K562 (cell line): ENCODE data around the gene CELF4. TPM values are rescaled to one million over a fixed set of nuclear protein-coding genes. Genes with fewer than 3 reads are reported as not detected.

Source experiments
- ATAC-seq: fragments of 200-7000 bp; cut with Tn5 transposase; 3 replicates; pipeline ENCODE4 v1.9.1; 2020; ENCODE audit warnings: moderate library complexity
- BruUV-seq: library from RNA; stranded (reverse); fragments of 400-500 nt; replicated peaks from 2 replicates; lab custom pipeline; 2021; lab: Mats Ljungman, UMichigan
- CTCF ChIA-PET: fragments of 300-600 bp; formaldehyde crosslinking; extraction: SDS; loops from one replicate; lab custom pipeline; 2021; ENCODE audit warnings: low intra/inter-chr PET ratio; lab: Yijun Ruan, JAX
- POLR2A ChIA-PET: fragments of 300-600, 350-650 bp; sonication (Branson Sonifier 250); formaldehyde crosslinking; extraction: SDS; loops from one replicate; lab custom pipeline; 2021; ENCODE audit warnings: antibody characterized with exemption, inconsistent platforms; lab: Yijun Ruan, JAX
- DNase-seq, 4 experiments: peaks; one replicate each; pipeline versions ENCODE4 v3.0.0 to v3.0.0-alpha.2; 2011 to 2018; ENCODE audit warnings: low spot score in 3 of 4, mixed read lengths in 3 of 4; ENCODE audit errors: extremely low read depth in 1 of 4
- FAIRE-seq: peaks from 2 replicates; lab custom pipeline; 2011; peaks lifted over from hg19 to GRCh38; lab: Jason Lieb, UNC
- H2AFZ ChIP-seq: 2 replicates; pipeline ENCODE4 v1.6.0; 2011; ENCODE audit warnings: low read depth, low read length, control low read depth, inconsistent platforms
- H3K27ac ChIP-seq: fragments of 200-600 bp; 3 replicates; pipeline ENCODE4 v1.8.0; 2011; ENCODE audit warnings: low read depth, mild to moderate bottlenecking, control low read depth, inconsistent platforms, low read length, moderate library complexity, mixed read lengths; ENCODE audit errors: extremely low read depth
- H3K27me3 ChIP-seq, 2 experiments: fragments of 300-600 bp in 1 of 2; 2 replicates in 1 of 2; 3 replicates in 1 of 2; pipeline versions ENCODE4 v1.6.0 to v1.8.0; 2011; ENCODE audit warnings: inconsistent platforms in 2 of 2, low read length in 2 of 2, mild to moderate bottlenecking in 1 of 2, mixed read lengths in 1 of 2, moderate library complexity in 1 of 2; ENCODE audit not compliant: control insufficient read depth in 2 of 2, insufficient read depth in 2 of 2
- H3K36me3 ChIP-seq: fragments of 300-600 bp; 3 replicates; pipeline ENCODE4 v1.8.0; 2011; ENCODE audit warnings: mild to moderate bottlenecking, low read length, inconsistent platforms; ENCODE audit not compliant: control insufficient read depth, insufficient read depth
- H3K4me1 ChIP-seq, 2 experiments: fragments of 200-600 bp in 1 of 2; replicated peaks in 1 of 2; 2 replicates in 1 of 2; 3 replicates in 1 of 2; pipeline versions ENCODE4 v1.5.1 to v1.8.0; 2011; ENCODE audit warnings: inconsistent platforms in 2 of 2, low read length in 2 of 2, mild to moderate bottlenecking in 1 of 2, mixed read lengths in 1 of 2, moderate library complexity in 1 of 2; ENCODE audit not compliant: control insufficient read depth in 2 of 2, insufficient read depth in 2 of 2
- H3K4me2 ChIP-seq: 2 replicates; pipeline ENCODE4 v1.6.1; 2011; ENCODE audit warnings: low read length, control low read depth, inconsistent platforms, mixed read lengths; ENCODE audit not compliant: insufficient read depth
- H3K4me3 ChIP-seq: fragments of 200-600 bp; sonication (generic), shearing (Covaris generic); 2 replicates; pipeline ENCODE4 v1.5.1; 2016; ENCODE audit warnings: control low read depth, inconsistent platforms
- H3K79me2 ChIP-seq: fragments of 200-600 bp; 3 replicates; pipeline ENCODE4 v1.8.0; 2011; ENCODE audit warnings: low read length, inconsistent platforms; ENCODE audit not compliant: control insufficient read depth, insufficient read depth
- H3K9ac ChIP-seq, 2 experiments: 2 replicates each; pipeline versions ENCODE4 v1.6.0 to v1.6.1; 2011; ENCODE audit warnings: low read depth in 2 of 2, low read length in 2 of 2, control low read depth in 1 of 2, inconsistent platforms in 1 of 2, mild to moderate bottlenecking in 1 of 2, mixed read lengths in 1 of 2; ENCODE audit not compliant: insufficient read depth in 1 of 2
- H3K9me1 ChIP-seq: one replicate; pipeline ENCODE4 v1.6.0; 2011; ENCODE audit warnings: inconsistent platforms, mild to moderate bottlenecking, low read length, moderate library complexity; ENCODE audit not compliant: control insufficient read depth, insufficient read depth
- H3K9me3 ChIP-seq: replicated peaks from 2 replicates; pipeline ENCODE4 v1.5.1; 2011; ENCODE audit warnings: low read depth, low read length, inconsistent platforms; ENCODE audit not compliant: control insufficient read depth, insufficient read depth
- H4K20me1 ChIP-seq: replicated peaks from 2 replicates; pipeline ENCODE4 v1.6.1; 2011; ENCODE audit warnings: low read length, inconsistent platforms, mixed read lengths; ENCODE audit not compliant: control insufficient read depth, insufficient read depth
- BDP1 ChIP-seq: IDR thresholded peaks from 3 replicates; pipeline ENCODE4 v1.6.1; 2011; ENCODE audit not compliant: insufficient read length, insufficient read depth
- BMI1 ChIP-seq: fragments of 150-350 bp; IDR thresholded peaks from 2 replicates; pipeline ENCODE4 v1.6.1; 2014; ENCODE audit warnings: low read length
- BRF1 ChIP-seq: IDR thresholded peaks from 3 replicates; pipeline ENCODE4 v1.6.1; 2011; ENCODE audit warnings: borderline replicate concordance, mild to moderate bottlenecking; ENCODE audit not compliant: insufficient read length; ENCODE audit errors: extremely low read depth
- CREBBP ChIP-seq: IDR thresholded peaks from one replicate; pipeline ENCODE4 v1.6.1; 2012; ENCODE audit warnings: low read depth, mild to moderate bottlenecking, control low read depth, inconsistent platforms, low read length
- ELF1 ChIP-seq: fragments of 200-800 bp; sonication (Bioruptor generic); IDR thresholded peaks from 2 replicates; pipeline ENCODE4 v1.6.1; 2016; ENCODE audit warnings: missing genetic modification characterization, missing compliant biosample characterization
- GATAD2A ChIP-seq: fragments of 450-650 bp; IDR thresholded peaks from 2 replicates; pipeline ENCODE4 v1.6.1; 2017
- GTF2F1 ChIP-seq: IDR thresholded peaks from 2 replicates; pipeline ENCODE4 v1.6.1; 2011; ENCODE audit warnings: low read depth, low read length, improper control_type of control experiment
- HCFC1 ChIP-seq: IDR thresholded peaks from 2 replicates; pipeline ENCODE4 v1.6.1; 2012; ENCODE audit warnings: low read depth, low read length, improper control_type of control experiment
- HDAC2 ChIP-seq: fragments of 450-650 bp; IDR thresholded peaks from 2 replicates; pipeline ENCODE4 v1.6.1; 2016; ENCODE audit warnings: mild to moderate bottlenecking
- IRF2 ChIP-seq: sonication (generic); formaldehyde crosslinking; IDR thresholded peaks from 2 replicates; pipeline ENCODE4 v1.8.1; 2022; ENCODE audit warnings: mild to moderate bottlenecking, missing genetic modification reagents
- KDM4B ChIP-seq, 2 experiments: fragments of 450-650 bp in 1 of 2; sonication (generic) in 1 of 2; IDR thresholded peaks; 2 replicates each; pipeline ENCODE4 v1.6.1; 2016 to 2017; ENCODE audit warnings: borderline replicate concordance in 2 of 2, antibody characterized with exemption in 1 of 2, low read depth in 1 of 2, mild to moderate bottlenecking in 1 of 2
- MEF2A ChIP-seq: IDR thresholded peaks from 2 replicates; pipeline ENCODE4 v1.6.1; 2011; ENCODE audit warnings: low read depth, mild to moderate bottlenecking, low read length, moderate library complexity; ENCODE audit not compliant: control insufficient read depth
- MTA1 ChIP-seq: fragments of 450-650 bp; IDR thresholded peaks from 2 replicates; pipeline ENCODE4 v1.6.1; 2017; ENCODE audit warnings: borderline replicate concordance
- NEUROD1 ChIP-seq: fragments of 150-350 bp; IDR thresholded peaks from 2 replicates; pipeline ENCODE4 v1.6.1; 2014; ENCODE audit warnings: borderline replicate concordance, low read length, low read depth; ENCODE audit not compliant: partially characterized antibody
- SUPT5H ChIP-seq: fragments of 450-650 bp; IDR thresholded peaks from 2 replicates; pipeline ENCODE4 v1.6.1; 2016
- ZNF589 ChIP-seq: fragments of 200-800 bp; sonication (Bioruptor generic); IDR thresholded peaks from 2 replicates; pipeline ENCODE4 v1.6.1; 2016; ENCODE audit warnings: low read depth, missing genetic modification characterization, missing compliant biosample characterization
- WGBS: fragments of 100-300 bp; shearing (Covaris generic); methylation state at CpG from one replicate; pipeline ENCODE4 v1.1.6; 2016; ENCODE audit warnings: low coverage, mixed read lengths; ENCODE audit not compliant: insufficient coverage; ENCODE audit errors: missing lambda C conversion rate; 5-methylcytosine and 5-hydroxymethylcytosine counted together
- in situ Hi-C: fragments of 300-500 bp; cut with MboI; formaldehyde crosslinking; loops from 4 replicates; pipeline ENCODE4 v1.15.0; 2018; ENCODE audit warnings: inconsistent platforms, mixed read lengths
- intact Hi-C: fragments of 100-400 bp; cut with micrococcal nuclease; formaldehyde crosslinking; loops from 2 replicates; pipeline ENCODE4 v1.14.2; 2022
- polyA plus RNA-seq, 8 experiments: library from polyadenylated mRNA; depleted of rRNA in 4 of 8; stranded (reverse) in 5 of 8; unstranded in 3 of 8; fragments of >200 nt; fragmentation: Nextera tagmentation in 2 of 8; fragmentation: Illumina TruSeq in 1 of 8; extraction: Ambion mirVana in 2 of 8; extraction: Trizol in 1 of 8; gene quantifications; 2 replicates each; pipeline versions ENCODE4 v1.2.1 to v1.2.3, GENCODE V29; 2011 to 2014; ENCODE audit warnings: inconsistent platforms in 1 of 8, missing spikeins in 1 of 8
- total RNA-seq, 7 experiments: library from RNA; depleted of rRNA in 6 of 7; stranded (reverse); fragments of >200 nt in 6 of 7; fragmentation: Illumina TruSeq in 2 of 7; extraction: Trizol in 2 of 7; gene quantifications; 2 replicates each; pipeline versions ENCODE4 v1.2.1 to v1.2.3, GENCODE V29; 2011 to 2021; ENCODE audit warnings: low replicate concordance in 1 of 7
- TF ChIP-seq, protein P1 (sequence below): sonication (generic); IDR thresholded peaks from 2 replicates; pipeline ENCODE4 v1.6.1; 2016

The CELF4 gene
- total and polyA plus RNA-seq, 9 of the 15 experiments (the other 6 are each of a cell fraction or from before 2014, with no cell fraction given), result 0.04 to 0.24 (median 0.07) TPM; not detected in 3

DNA sequence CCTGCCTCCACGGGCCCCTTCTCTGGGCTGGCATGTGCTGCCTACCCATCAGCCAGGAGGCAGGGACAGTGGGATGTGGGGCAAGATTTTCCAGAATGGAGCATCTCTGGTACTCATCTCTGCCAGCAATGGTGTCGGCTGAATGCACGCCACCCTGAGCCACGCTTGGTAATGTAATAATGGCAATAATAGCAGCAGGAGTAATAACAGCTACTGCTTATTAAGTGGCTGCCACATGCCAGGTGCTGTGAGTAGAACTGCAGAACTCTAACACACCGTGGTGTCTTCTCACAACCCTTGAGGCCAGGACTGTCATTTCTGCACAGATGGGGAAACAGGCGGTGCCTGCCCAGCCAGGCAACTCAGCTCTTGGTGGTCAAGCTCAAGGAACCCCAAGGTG, 113.6 kb downstream of the CELF4 start:
- Histone ChIP-seq H2AFZ (no peak overlapping the region), H3K9me1 (no peaks in the 10 kb centered on the region), H3K9me3 (no peaks in the 10 kb centered on the region), H3K4me1 (no peaks in the 10 kb centered on the region; a peak in 1 of 5 replicates), H3K4me2 (no peak overlapping the region), H3K36me3 (no peaks in the 10 kb centered on the region), H4K20me1 (no peaks in the 10 kb centered on the region), H3K27me3 (no peaks in the 10 kb centered on the region; a peak in 1 of 5 replicates), H3K9ac (no peak overlapping the region), H3K79me2 (no peaks in the 10 kb centered on the region), H3K27ac (no peak overlapping the region), H3K4me3 (no peak overlapping the region)
- in situ Hi-C loops (no loop called here), intact Hi-C loops (no loop called here)
- CTCF ChIA-PET, result no interaction called here
- no TSS peak for BruUV-seq
- 0% methylated on average over 6 of the region's 6 CpGs for WGBS
- FAIRE-seq (no peak), DNase-seq (no peak), ATAC-seq (no peak)
- no peak for TF ChIP-seq BDP1
- no peak for TF ChIP-seq HDAC2
- no peak for TF ChIP-seq SUPT5H
- no peak for TF ChIP-seq CREBBP
- no peak for TF ChIP-seq HCFC1
- TF ChIP-seq, protein P1, sequence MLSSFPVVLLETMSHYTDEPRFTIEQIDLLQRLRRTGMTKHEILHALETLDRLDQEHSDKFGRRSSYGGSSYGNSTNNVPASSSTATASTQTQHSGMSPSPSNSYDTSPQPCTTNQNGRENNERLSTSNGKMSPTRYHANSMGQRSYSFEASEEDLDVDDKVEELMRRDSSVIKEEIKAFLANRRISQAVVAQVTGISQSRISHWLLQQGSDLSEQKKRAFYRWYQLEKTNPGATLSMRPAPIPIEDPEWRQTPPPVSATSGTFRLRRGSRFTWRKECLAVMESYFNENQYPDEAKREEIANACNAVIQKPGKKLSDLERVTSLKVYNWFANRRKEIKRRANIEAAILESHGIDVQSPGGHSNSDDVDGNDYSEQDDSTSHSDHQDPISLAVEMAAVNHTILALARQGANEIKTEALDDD, result no peak
- no peak for TF ChIP-seq MEF2A
- TF ChIP-seq NEUROD1, result no peak
- TF ChIP-seq ZNF589 (CRISPR knock-in tag), result no peak
- TF ChIP-seq KDM4B (IDR thresholded peaks at IDR 0.05; ENCODE audit: borderline replicate concordance in 2 of 2, low read depth in 1 of 2), result no peak
- TF ChIP-seq ELF1, result no peak
- TF ChIP-seq GATAD2A, result no peak
- no peak for TF ChIP-seq BRF1
- no peak for TF ChIP-seq BMI1
- no peak for TF ChIP-seq MTA1
- no peak for TF ChIP-seq IRF2 (CRISPR knock-in tag)
- no peak for TF ChIP-seq GTF2F1
- POLR2A ChIA-PET, result no interaction called here
